MCF 10A (cell line): ENCODE data around the gene MGAT4B. TPM values are rescaled to one million over a fixed set of nuclear protein-coding genes. Genes with fewer than 3 reads are reported as not detected.

Experiments
- BruUV-seq: library from RNA; stranded (reverse); fragments of 400-500 nt; replicated peaks from 2 replicates; lab custom pipeline; 2021; lab: Mats Ljungman, UMichigan
- CTCF ChIA-PET: fragments of 300-600 bp; sonication (Branson Sonifier 250); formaldehyde crosslinking; extraction: SDS; loops from one replicate; lab custom pipeline; 2021; ENCODE audit warnings: antibody characterized with exemption, inconsistent platforms; lab: Yijun Ruan, JAX
- POLR2A ChIA-PET: fragments of 300-600, 350-650 bp; sonication (Branson Sonifier 250); formaldehyde crosslinking; extraction: SDS; loops from one replicate; lab custom pipeline; 2020; ENCODE audit warnings: antibody characterized with exemption, inconsistent platforms; lab: Yijun Ruan, JAX
- DNase-seq: peaks from one replicate; pipeline ENCODE4 v3.0.0-alpha.2; 2018; ENCODE audit not compliant: unreplicated experiment
- H3K27ac Mint-ChIP-seq: one replicate; pipeline ENCODE4 v1.8.0; 2022; ENCODE audit warnings: mild to moderate bottlenecking, low read depth, mixed read lengths; ENCODE audit not compliant: unreplicated experiment
- H3K27me3 Mint-ChIP-seq: one replicate; pipeline ENCODE4 v1.8.0; 2022; ENCODE audit warnings: mixed read lengths; ENCODE audit not compliant: insufficient read depth, unreplicated experiment
- H3K36me3 Mint-ChIP-seq: one replicate; pipeline ENCODE4 v1.8.0; 2022; ENCODE audit warnings: mild to moderate bottlenecking, moderate library complexity, mixed read lengths; ENCODE audit not compliant: insufficient read depth, unreplicated experiment
- H3K4me1 Mint-ChIP-seq: one replicate; pipeline ENCODE4 v1.8.0; 2022; ENCODE audit warnings: mixed read lengths; ENCODE audit not compliant: insufficient read depth, unreplicated experiment
- H3K4me3 Mint-ChIP-seq: one replicate; pipeline ENCODE4 v1.8.0; 2022; ENCODE audit warnings: mild to moderate bottlenecking, moderate library complexity, mixed read lengths; ENCODE audit not compliant: unreplicated experiment
- H3K9me3 Mint-ChIP-seq: one replicate; pipeline ENCODE4 v1.8.0; 2022; ENCODE audit warnings: mixed read lengths; ENCODE audit not compliant: unreplicated experiment
- CTCF ChIP-seq: fragments of 200-600 bp; IDR thresholded peaks from one replicate; pipeline ENCODE4 v1.8.0; 2022; ENCODE audit warnings: antibody characterized with exemption, mild to moderate bottlenecking; ENCODE audit not compliant: unreplicated experiment
- intact Hi-C: fragments of 100-400 bp; cut with micrococcal nuclease; formaldehyde crosslinking; loops from 2 replicates; pipeline ENCODE4 v1.14.1; 2022
- total RNA-seq: library from RNA; stranded (reverse); gene quantifications from 2 replicates; pipeline ENCODE4 v1.2.3, GENCODE V29; 2022

The MGAT4B gene
- total RNA-seq, 1 experiment from 2014 or later, result 153 TPM

DNA sequence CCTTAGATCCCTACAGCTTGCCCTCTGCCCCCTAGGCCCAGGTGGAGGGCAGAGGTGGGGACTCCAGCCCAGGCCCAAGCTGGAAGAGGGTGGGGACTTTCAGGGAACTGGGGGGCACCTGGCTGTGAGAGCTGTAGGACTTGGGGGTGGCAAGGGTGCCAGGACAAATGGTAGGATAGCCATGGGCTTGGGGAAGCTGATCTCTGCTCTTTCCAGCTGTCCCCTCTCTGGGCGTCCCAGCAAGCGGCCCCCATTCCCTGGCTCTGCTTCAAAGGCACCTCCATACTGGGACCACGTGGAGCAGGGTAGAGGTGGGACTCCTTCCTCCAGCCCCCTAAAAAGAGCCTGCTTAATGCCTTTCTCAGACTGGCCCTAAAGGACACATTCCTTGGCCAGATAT, 12.5 kb downstream of the MGAT4B start:
- BruUV-seq, result no TSS peak
- CTCF ChIA-PET, result interaction anchor here (0.6 to 3.6 kb wide), 6 partner anchors 9 to 128 kb away, joined by 3 to 28 read pairs (median 6); no protein-coding TSS in a partner anchor
- H3K27me3 Mint-ChIP-seq, result no peaks in the 10 kb centered on the region
- no peaks in the 10 kb centered on the region for H3K9me3 Mint-ChIP-seq
- POLR2A ChIA-PET, result interaction anchor here (0.6 to 4.8 kb wide), 7 partner anchors 17 to 1185 kb away, joined by 3 to 37 read pairs (median 5); partner anchors contain the start of gene MAML1
- no peak overlapping the region for H3K4me3 Mint-ChIP-seq
- H3K27ac Mint-ChIP-seq, result no peak overlapping the region
- peaks cover 22% of the 10 kb centered on the region for H3K36me3 Mint-ChIP-seq
- DNase-seq, result no peak
- peaks cover 8% of the 10 kb centered on the region for H3K4me1 Mint-ChIP-seq
- TF ChIP-seq CTCF, result no peak
- intact Hi-C loops, result no loop called here

GRCh38 chr5:179793468-179794139, 13.1 kb downstream of the MGAT4B start, which contains the start of gene LTC4S:
LTC4S (plus strand) TSS chr5:179793986; CDS start chr5:179794081, 95 bp downstream.
- Mint-ChIP-seq H3K36me3 (peaks cover 22% of the 10 kb centered on the region), H3K4me3 (peak within 1 kb of the TSS; percentile 71), H3K27ac (no peak within 1 kb of the TSS), H3K4me1 (peaks cover 8% of the 10 kb centered on the region), H3K27me3 (no peaks in the 10 kb centered on the region), H3K9me3 (no peaks in the 10 kb centered on the region)
- ChIA-PET CTCF (interaction anchor here (0.6 to 3.6 kb wide), 5 partner anchors 9 to 175 kb away, joined by 3 to 28 read pairs (median 3); no protein-coding TSS in a partner anchor), POLR2A (interaction anchor here (0.6 to 4.8 kb wide), 5 partner anchors 16 to 61 kb away, joined by 3 to 37 read pairs (median 9); partner anchors contain the start of gene MAML1)
- TF ChIP-seq CTCF, result no peak
- intact Hi-C loops, result no loop called here
- no TSS peak for BruUV-seq
- DNase-seq, result no peak

DNA sequence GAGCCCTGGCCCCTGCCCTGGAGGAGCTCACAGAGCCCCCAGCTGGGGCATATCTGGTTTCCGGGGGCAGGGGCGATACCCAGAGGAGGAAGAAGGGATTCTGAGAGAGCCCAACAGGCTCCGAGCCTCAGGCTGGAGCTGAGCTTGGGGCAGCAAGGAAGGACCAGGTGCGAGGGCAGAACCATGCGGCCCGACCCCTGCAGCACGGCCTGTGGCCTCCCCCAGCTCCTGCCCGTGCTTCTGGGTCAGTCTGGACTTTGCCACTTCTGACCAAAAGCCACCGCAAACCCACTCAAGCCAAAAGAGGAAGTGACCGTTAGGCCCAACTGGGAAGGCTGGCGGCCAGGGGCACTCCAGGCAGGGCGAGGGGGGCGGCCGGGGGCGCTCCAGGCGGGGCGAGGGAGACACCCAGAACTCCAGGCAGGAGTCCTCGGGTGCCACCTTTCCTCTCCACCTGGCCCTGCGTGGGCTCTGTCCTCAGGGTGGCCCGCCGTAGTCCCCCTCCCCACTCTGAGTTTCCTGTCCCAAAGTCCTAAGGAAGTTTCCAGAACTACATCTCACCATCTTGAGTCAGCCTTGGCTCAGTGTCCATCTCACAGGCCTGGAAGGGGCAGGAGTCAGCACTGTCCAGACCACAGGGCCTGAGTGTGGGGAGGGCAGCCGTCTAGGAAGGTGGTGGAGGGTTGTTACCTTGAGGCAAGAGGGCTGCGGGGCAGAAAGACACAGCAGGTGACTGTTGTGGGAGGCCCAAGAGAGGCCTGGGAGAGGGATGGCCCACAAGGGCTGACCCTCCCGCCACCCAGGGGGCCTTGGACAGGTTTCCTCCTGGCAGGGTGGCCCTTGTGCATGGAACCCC, 13.8 kb downstream of the MGAT4B start:
- Mint-ChIP-seq H3K27me3 (no peaks in the 10 kb centered on the region), H3K27ac (no peak overlapping the region), H3K4me3 (no peak overlapping the region), H3K36me3 (peaks cover 22% of the 10 kb centered on the region), H3K9me3 (no peaks in the 10 kb centered on the region), H3K4me1 (peaks cover 8% of the 10 kb centered on the region)
- no peak for DNase-seq
- no peak for TF ChIP-seq CTCF
- intact Hi-C loops, result no loop called here
- BruUV-seq, result no TSS peak
- ChIA-PET POLR2A (interaction anchor here (0.8 to 4.8 kb wide), 5 partner anchors 15 to 60 kb away, joined by 3 to 37 read pairs (median 6); partner anchors contain the start of gene MAML1), CTCF (interaction anchor here (0.6 to 1.9 kb wide), 5 partner anchors 27 to 174 kb away, joined by 3 to 8 read pairs (median 3); no protein-coding TSS in a partner anchor)
